Embryonic facial prominence (tissue), 1 donor: ENCODE data around the gene ZNF839.
A peak's percentile ranks its signal among the peaks of the same experiment; 100 is the strongest.
"Not testable (repeated sequence)": the region's sequence is repeated elsewhere in the genome, so short reads cannot be mapped to it uniquely, and the experiment has no call there.

Experiments used
- DNase-seq: peaks from one replicate; pipeline ENCODE4 v3.0.0-alpha.2; 2016; ENCODE audit errors: extremely low spot score

ZNF839 gene

DNA sequence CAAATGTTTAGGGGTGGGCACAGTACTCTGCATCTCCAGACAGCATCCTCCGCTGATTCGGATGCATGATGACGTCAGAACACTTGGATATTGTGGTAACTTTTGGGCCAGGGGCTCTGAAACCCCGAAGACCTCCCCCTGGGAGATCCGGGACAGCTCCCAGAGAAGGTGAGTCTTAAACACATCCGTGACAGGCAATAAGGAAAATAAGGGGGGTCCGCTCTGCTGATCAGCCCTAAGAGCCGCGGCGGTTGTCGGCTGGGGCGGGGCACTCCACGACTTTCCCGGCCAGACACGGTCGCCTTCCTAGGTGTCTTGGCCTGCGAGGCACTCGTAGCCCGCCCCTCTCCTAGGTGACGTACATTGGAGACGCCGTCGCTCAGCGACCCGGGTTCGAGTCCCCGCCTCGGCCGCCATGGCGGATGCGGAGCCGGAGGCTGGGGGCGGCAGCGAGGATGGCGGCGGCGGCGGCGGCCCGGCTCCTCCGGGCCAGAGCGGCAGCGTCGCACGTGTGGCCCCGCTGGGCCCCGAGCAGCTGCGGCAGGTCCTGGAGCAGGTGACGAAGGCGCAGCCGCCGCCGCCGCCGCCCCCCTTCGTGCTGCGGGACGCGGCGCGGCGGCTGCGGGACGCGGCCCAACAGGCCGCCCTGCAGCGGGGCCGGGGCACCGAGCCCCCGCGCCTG lies at the start of gene ZNF839:
Gene ZNF839, plus strand, starts transcription at position 396 of the 682 bp plus-strand sequence. Its CDS starts 20 bp downstream, at position 416.
- DNase-seq = peak; percentile 98

DNA sequence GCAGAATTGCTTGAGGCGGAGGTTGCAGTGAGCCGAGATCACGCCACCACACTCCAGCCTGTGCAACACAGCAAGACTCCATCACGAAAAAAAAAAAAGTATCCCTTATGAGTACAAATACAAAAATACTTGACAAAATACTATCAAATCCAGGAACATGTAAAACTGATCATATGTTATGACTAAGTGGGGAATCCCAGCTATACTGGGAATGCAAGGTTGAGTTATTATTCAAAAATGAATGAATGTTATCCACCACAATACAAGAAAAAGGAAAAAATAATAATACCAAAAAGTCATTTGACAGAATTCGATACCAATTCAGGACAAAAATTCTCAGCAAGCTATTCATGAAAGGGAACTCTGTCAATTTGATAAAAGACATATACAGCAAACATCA lies 47.2 kb upstream of the ZNF839 start:
- DNase-seq = no peak

DNA sequence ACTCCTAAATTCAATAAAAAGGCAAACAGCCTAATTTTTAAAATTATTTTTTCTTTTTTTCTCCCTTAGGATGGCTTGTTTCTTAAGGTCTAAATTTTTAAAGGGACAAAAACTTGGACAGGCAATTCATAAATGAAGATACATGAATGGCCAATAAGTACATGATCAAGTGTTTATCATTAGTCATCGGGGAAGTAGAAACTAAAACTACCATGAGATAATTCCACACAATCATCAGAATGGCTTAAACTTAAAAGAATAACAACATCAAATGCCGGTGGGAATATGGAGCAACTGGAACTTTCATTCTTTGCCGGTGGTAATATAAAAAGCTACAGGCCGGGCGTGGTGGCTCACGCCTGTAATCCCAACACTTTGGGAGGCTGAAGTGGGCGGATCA lies 43.7 kb upstream of the ZNF839 start:
- no peak for DNase-seq

DNA sequence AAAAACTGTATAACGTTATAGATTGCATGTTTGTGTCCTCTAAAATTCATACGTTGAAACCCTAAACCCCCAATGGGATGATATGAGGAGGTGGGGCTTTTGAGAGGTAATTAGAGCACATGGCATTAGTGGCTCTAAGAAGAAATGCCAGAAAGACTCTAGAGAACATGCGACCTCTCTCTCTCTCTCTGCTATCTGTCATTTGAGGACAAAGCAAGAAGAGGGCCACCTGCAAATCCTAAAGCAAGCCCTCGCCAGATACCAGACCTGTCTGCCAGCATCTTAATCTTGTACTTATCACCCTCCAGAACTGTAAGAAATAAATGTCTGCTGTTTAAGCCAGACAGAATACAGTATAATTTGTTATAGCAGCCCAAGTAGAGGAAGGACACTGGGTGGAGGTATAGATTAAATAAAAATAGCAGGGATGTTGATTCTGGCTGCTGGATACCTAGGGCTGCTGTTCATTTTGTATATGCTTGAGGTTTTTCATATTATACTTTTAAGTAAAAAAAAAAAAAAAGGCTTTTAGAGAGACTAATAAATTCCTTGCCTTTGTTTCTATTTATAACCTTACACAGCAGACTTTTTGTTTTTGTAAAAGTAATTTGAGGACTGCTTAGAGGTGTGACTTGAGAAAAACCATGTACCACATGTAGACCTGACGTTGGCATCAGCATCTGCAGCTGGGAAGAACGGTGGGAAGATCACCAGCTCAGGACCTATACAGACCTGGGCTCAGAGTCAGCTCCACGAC lies 41.5 kb upstream of the ZNF839 start:
- no peak for DNase-seq

DNA sequence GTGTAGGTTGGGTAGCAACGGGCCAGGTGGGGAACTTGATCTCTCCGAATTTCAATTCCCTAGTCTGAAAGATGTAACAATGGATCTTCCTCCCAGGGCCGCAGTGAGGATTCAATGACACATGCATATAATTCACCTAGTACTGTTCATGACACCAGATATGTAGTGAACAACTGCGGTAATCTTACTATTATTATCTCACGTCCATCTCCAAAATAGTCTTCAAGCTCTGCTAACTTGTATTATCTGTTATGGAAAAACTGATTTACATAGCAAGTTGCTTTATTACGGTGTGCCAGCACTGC lies 41.0 kb upstream of the ZNF839 start:
- DNase-seq = no peak

DNA sequence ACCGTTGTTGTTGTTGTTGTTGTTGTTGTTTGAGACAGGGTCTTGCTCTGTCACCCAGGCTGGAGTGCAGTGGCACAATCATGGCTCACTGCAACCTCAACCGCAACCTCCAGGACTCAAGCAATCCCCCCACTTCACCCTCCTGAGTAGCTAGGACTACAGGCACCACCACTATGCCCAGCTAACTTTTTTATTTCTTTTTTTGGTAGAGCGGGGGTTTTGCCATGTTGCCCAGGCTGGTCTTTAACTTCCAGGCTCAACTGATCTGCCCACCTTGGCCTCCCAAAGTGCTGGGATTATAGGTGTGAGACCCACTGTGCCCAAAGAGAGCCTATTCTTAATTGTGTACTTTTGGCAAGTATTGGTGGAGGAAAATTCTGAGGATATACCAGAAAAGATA lies 40.3 kb upstream of the ZNF839 start:
- DNase-seq = no peak

DNA sequence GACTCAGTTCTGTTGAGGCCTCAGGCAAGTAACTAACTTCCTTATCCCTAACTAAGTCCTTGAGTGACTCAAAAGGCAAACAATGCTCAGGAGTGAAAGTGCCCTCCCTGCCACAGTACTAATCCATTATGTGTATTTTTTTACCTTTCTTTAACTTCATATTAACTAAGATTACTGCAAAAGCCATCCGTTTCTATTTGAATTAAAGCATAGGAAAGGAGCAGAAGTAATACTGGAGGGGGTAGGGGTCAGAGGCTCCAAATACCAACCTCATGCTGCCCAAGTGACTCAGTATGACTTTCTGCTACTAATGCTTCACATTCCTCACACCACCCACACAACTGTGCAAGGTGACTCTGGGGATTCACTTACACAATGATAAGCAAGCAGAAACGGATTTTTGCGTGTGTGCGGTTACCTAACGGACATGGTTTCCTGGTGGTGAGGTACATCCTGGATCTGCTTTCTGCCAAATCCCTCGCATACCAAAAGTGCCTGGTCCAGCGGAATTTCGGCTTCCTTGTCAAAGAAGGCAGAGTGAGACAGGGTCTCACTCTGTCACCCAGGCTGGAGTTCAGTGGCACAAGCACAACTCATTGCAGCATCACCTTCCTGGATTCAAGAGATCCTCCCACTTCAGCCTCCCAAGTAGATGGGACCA lies 39.7 kb upstream of the ZNF839 start:
- DNase-seq = no peak

DNA sequence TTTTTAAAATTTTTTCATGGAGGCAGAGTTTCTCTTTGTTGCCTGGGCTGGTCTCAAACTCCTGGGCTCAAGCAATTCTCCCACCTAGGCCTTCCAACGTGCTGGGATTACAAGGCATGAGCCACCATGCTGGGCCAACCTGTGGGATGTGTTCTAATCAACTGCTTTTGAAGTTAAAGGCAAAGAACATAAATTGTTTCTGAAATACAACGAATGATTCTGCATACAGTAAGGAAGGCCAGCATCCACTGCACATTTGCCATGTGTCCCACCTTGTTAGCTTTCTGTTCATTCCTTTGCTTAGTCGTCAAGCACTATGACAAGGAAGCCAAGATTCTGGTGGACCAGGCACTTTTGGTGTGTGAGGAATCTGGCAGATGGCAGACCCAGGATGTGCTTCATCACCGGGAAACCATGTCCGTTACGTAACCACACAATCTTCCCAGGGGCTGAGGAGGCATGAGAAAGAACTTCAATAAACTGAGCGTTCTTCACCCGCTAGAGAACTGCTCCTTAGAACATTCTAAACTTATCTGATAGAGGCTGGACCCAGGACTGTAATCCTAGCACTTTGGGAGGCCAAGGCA lies 39.1 kb upstream of the ZNF839 start:
- DNase-seq = no peak

DNA sequence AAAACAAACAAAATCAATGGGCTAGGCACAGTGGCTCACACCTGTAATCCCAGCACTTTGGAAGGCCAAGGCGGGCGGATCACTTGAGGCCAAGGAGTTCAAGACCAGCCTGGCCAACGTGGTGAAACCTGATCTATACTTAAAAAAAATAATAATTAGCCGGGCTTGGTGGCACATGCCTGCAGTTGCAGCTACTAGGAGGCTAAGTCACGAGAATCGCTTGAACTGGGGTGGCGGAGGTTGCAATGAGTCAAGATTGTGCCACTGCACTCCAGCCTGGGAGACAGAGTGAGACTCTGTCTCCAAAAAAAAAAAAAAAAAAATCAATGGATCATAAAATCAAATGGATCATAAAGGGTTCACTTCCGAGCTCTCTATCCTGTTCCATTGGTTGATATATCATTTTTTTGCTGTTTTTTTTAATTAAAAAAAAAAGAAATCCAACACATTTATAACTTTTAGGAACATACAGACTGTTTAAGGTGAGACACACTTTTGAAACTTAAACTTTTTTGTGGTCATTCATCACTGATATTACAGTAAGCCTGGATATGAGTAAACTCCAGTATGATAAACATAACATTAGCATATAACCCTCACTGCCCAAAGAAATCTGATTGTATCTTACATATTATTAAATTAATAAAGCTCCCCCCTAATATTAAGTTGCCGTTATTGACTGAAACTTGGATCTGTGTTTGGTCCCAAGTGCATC lies 36.6 kb upstream of the ZNF839 start:
- no peak for DNase-seq

DNA sequence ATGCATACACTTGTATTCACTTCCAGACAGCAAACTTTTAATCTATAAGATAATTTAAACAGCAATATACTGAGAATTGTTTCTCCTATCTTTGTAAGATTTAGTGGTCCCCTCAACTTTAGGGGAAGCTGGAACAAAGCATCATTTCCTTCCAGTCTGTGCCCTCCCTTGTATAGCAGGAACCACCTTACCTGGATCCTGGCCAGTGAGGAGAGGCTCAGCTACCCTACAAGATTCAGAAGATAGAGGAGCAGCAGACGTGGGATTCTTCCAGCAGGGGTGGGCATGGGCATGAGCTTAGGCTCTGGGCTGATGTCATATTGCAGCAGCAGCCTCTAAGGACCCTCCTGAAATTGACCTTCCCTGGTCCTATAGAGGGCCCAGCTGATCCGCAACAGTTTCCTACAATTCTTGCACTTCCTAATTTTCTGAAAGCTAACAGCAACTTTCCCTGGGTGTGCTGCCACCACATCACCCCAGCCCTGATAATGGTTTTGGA lies 35.9 kb upstream of the ZNF839 start:
- DNase-seq = no peak

DNA sequence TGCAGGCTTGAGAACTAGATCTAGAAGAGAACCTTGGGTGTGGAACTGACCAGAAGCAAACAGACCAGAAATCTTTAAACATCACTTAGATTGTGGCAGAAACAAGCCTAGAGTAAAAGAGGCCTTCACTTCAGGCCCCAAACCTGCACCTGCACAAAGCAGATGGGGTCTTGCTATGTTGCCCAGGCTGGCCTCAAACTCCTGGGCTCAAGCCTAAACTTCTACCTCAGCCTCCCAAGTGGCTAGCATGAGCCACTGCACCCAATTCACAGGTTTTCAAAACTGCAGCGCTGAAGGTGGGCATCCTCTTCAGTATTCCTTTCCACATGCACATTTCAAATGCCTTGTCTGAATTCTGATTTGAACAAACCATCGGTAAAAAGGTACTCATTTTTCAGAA lies 34.4 kb upstream of the ZNF839 start:
- no peak for DNase-seq

DNA sequence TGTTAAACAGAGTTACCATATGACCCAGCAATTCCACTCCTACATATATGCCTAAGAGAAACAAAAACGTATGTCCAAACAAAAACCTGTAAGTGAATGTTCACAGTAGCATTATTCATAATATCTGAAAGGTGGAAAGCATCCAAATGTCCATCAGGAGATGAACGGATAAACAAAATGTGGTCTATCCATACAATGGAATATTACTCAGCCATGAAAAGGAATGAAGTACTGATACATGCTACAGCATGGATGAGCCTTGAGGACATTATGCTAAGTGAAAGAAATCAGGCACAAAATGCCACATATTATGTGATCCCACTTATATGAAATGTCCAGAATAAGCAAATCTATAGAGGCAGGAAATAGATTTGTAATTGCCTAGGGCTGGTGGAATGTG lies 31.4 kb upstream of the ZNF839 start:
- DNase-seq = no peak

DNA sequence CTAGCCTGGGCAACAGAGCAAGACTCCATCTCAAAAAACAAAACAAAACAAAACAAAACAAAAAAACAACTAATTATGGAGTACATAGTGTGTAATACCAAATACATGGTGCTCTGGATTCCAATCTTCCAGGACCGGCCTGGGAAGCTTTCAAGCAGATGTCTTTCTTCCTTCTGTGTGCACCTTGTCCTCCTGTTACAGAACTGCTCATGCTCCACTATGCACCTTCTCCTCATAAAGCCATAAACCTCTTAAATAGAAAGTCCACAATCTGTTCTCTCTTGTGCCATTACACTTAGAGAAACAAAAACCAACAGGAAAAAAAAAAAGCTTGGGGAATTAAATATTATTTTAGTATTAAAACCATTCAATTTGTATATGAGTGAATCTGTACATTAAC lies 27.1 kb upstream of the ZNF839 start:
- DNase-seq = no peak

DNA sequence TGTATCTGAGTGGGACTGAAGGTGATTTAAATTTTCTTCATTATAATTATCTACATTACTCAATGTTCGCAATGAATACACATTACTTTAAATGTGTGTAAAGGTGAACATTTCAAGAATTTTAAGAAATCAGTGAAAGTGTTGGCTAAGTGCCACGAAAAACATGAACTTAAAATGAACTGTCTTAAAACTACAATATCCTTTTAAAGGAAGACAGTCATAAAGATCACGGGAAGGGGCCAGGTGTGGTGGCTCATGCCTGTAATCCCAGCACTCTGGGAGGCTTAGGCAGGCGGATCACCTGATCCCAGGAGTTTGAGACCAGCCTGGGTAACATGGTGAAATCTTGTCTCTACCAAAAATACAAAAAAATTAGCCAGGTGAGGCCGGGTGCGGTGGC lies 25.8 kb upstream of the ZNF839 start:
- DNase-seq = no peak

DNA sequence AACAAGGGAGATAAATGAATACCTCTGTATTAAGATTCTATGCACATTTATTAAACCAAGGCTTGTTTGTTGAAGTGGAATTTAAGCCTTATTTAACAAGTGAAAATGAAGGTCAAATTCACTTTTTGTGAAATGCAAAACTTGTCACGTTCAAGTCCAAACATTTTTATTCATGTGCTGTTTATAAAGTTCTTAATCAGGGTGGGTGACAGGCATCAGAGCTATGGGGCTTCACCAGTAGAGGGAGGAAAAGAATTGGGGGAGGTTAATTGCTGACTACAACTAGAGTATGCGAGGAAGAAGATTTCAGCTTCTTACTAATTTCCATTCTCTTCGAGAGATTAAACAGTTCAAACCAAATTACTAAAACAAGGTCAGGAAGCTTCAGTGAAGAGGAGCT lies 24.3 kb upstream of the ZNF839 start:
- DNase-seq = no peak

DNA sequence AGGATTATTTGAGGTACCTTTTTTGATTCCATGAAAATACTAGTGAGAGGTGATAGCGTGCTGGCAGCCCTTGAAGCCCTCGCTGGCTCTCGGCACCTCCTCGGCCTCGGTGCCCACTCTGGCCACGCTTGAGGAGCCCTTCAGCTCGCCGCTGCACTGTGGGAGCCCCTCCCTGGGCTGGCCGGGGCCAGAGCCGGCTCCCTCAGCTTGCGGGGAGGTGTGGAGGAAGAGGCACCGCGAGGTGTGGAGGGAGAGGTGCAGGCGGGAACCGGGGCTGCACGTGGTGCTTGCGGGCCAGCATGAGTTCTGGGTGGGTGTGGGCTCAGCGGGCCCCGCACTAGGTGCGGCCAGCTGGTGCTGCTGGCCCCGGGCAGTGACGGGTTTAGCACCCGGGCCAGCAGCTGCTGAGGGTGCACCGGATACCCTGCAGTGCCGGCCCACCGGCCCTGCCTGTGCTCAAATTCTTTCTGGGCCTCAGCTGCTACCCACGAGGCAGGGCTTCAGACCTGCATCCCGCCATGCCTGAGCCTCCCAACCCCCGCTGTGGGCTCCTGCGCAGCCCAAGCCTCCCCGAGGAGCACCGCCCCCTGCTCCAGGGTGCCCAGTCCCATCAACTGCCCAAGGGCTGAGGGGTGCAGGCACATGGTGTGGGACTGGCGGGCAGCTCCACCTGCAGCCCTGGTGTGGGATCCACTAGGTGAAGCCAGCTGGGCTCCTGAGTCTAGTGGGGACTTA lies 21.9 kb upstream of the ZNF839 start:
- no peak for DNase-seq

DNA sequence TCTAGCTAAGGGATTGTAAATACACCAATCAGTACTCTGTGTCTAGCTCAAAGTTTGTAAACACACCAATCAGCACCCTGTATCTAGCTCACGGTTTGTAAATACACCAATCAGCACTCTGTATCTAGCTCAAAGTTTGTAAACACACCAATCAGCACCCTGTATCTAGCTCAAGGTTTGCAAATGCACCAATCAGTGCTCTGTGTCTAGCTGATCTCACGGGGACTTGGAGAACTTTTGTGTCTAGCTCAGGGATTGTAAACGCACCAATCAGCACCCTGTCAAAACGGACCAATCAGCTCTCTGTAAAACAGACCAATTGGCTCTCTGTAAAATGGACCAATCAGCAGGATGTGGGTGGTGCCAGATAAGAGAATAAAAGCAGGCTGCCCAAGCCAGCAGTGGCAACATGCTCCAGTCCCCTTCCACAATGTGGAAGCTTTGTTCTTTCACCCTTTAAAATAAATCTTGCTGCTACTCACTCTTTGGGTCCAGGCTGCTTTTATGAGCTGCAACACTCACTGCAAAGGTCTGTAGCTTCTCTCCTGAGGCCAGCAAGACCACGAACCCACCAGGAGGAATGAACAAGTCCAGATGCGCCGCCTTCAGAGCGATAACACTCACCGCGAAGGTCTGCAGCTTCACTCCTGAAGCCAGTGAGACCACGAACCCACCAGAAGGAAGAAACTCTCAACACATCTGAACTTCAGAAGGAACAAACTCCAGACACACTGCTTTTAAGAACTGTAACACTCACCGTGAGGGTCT lies 21.1 kb upstream of the ZNF839 start:
- DNase-seq = not testable (repeated sequence)

DNA sequence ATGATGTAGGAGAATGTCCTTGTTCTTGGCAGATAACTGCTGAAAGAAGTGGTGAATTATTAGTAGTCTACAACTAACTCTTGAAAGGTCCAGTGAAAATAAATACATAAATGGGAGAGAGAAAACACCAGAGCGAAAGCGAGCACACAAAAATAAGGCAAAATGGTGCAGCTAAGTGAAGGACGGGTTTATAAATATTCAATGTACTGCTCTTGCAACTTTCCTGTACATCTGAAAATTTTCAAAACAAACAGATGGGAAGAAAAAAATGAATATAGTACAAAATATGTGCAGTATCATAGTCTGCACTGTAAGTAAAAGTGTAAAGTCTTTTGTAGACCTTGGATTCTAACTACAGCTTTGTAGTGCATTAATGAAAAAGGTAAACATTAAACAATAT lies 15.9 kb upstream of the ZNF839 start:
- no peak for DNase-seq

DNA sequence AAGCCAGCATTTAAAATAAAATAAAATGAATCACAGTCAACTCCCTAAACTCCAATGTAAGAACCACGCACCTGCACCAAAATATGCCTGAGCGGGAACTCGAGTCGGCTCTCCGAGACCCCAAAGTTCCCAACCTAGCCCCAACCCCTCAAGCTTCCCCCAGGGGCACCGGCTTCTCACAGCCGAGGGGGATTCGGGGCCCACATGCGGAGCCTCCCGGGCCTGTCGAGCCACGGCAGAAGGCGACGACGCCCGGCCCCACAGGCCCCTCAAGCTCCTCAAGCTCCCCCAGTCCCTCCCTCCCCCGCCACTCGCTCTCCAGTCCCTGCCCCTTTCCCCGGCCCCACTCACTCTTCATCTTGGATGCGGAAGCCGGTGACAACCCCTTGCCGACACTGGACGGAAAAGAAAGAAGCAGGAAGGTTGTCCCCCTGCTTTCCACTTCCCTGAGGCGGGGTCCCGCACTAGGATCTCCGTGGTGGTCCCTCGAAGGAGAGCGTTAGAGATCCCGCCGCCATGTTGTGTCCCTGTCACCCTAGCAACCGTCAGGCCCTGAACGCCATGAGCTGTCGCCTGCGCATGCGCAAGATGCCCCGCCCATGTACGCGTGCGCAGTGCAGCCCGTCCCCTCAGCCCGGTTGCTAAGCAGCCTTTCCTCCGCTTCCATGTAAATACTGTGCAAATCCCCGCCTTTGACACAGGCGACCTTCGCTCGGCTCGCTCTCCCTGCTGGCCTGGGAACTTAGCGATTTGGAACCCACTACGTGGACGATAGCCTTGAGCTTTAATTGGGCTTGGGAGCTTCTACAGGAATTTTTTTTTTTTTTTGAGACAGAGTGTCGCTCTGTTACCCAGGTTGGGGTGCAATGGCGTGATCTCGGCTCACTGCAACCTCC lies 14.7 kb upstream of the ZNF839 start, which contains the start of gene MOK:
Gene MOK, minus strand, starts transcription at position 554 of the 896 bp plus-strand sequence. Its CDS starts 196 bp downstream, at position 358.
- peak; percentile 98 for DNase-seq
